Upper lobe of right lung (tissue), 1 donor: ENCODE measurements around the gene ALK. TPM values are rescaled to one million over a fixed set of nuclear protein-coding genes. Genes with fewer than 3 reads are reported as not detected.
"Not testable (repeated sequence)": the region's sequence is repeated elsewhere in the genome, so short reads cannot be mapped to it uniquely, and the experiment has no call there.

Experiments used
- ATAC-seq: fragments of 200-7000 bp; cut with Tn5 transposase; one replicate; pipeline ENCODE4 v1.9.1; 2020; ENCODE audit warnings: mild to moderate bottlenecking, moderate library complexity
- DNase-seq: peaks from one replicate; pipeline ENCODE4 v3.0.0-alpha.2; 2020
- H3K27ac ChIP-seq: fragments of 200-600 bp; one replicate; pipeline ENCODE4 v1.8.0; 2022
- H3K27me3 ChIP-seq: fragments of 200-600 bp; one replicate; pipeline ENCODE4 v1.8.0; 2022; ENCODE audit warnings: mild to moderate bottlenecking
- H3K36me3 ChIP-seq: fragments of 200-600 bp; one replicate; pipeline ENCODE4 v1.8.0; 2022
- H3K4me1 ChIP-seq: fragments of 200-600 bp; one replicate; pipeline ENCODE4 v1.8.0; 2022
- H3K4me3 ChIP-seq: fragments of 200-600 bp; one replicate; pipeline ENCODE4 v1.8.0; 2022; ENCODE audit warnings: mild to moderate bottlenecking
- H3K9me3 ChIP-seq: fragments of 200-600 bp; one replicate; pipeline ENCODE4 v1.8.0; 2022
- intact Hi-C: fragments of 100-400 bp; cut with DNase I; formaldehyde crosslinking; loops from one replicate; pipeline ENCODE4 v1.11.0; 2022
- total RNA-seq: library from RNA; stranded (reverse); fragmentation: NEBNext Ultra II Directional; extraction: Animal tissue kit (Norgen Biotek cat#: 25700); gene quantifications from one replicate; pipeline ENCODE4 v1.2.1, GENCODE V29; 2021
- TF ChIP-seq, protein P1 (sequence below): fragments of 200-600 bp; IDR thresholded peaks from one replicate; pipeline ENCODE4 v1.8.0; 2022; ENCODE audit warnings: antibody characterized with exemption
- donor health status: DM: no; HTN: yes; CAD: no; lungs with severe emphysema.

The ALK gene
- total RNA-seq, 1 donor from 2014 or later: not detected

DNA sequence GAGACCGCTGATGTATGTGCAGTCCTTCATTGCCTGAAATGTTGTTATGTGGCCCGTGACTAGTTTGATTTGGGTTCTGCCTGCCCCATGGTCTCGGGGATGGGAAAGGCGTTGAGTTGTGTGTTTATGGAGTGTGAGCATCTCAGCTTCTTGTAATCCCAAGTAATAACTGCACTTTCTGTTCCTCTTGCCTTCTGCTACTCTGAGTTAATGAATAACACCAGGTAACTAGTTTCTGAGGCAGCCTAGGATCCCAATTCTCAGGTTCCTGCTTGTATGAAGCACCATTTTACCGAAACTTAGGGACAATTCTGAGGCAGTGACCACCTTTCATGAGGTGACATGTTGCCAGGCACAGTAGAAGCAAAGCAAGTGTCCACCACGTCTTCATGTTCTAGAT, 170.0 kb downstream of the ALK start:
- no peaks in the 10 kb centered on the region for H3K36me3 ChIP-seq
- ATAC-seq (no peak), DNase-seq (no peak)
- H3K27ac ChIP-seq: no peak overlapping the region
- no peaks in the 10 kb centered on the region for H3K4me1 ChIP-seq
- no peaks in the 10 kb centered on the region for H3K27me3 ChIP-seq
- no peak overlapping the region for H3K4me3 ChIP-seq
- intact Hi-C loops: no loop called here
- H3K9me3 ChIP-seq: no peaks in the 10 kb centered on the region
- TF ChIP-seq, protein P1, sequence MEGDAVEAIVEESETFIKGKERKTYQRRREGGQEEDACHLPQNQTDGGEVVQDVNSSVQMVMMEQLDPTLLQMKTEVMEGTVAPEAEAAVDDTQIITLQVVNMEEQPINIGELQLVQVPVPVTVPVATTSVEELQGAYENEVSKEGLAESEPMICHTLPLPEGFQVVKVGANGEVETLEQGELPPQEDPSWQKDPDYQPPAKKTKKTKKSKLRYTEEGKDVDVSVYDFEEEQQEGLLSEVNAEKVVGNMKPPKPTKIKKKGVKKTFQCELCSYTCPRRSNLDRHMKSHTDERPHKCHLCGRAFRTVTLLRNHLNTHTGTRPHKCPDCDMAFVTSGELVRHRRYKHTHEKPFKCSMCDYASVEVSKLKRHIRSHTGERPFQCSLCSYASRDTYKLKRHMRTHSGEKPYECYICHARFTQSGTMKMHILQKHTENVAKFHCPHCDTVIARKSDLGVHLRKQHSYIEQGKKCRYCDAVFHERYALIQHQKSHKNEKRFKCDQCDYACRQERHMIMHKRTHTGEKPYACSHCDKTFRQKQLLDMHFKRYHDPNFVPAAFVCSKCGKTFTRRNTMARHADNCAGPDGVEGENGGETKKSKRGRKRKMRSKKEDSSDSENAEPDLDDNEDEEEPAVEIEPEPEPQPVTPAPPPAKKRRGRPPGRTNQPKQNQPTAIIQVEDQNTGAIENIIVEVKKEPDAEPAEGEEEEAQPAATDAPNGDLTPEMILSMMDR: no peak

DNA sequence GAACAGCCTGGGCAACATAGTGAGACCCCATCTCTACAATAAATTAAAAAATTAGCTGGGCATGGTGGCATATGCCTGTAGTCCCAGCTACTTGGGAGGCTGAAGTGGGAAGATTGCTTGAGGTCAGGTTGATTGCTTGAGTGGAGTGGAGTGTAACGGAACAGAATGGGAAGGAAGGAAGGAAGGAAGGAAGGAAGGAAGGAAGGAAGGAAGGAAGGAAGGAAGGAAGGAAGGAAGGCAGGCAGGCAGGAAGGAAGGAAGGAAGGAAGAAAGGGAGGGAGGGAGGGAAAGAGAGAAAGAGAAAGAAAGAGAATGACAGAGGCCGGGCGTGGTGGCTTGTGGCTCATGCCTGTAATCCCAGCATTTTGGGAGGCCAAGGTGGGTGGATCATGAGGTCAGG, 170.9 kb downstream of the ALK start:
- ATAC-seq, DNase-seq, H3K4me3 ChIP-seq, H3K4me1 ChIP-seq, H3K36me3 ChIP-seq, H3K27me3 ChIP-seq, H3K9me3 ChIP-seq, intact Hi-C loops, H3K27ac ChIP-seq: not testable (repeated sequence)

DNA sequence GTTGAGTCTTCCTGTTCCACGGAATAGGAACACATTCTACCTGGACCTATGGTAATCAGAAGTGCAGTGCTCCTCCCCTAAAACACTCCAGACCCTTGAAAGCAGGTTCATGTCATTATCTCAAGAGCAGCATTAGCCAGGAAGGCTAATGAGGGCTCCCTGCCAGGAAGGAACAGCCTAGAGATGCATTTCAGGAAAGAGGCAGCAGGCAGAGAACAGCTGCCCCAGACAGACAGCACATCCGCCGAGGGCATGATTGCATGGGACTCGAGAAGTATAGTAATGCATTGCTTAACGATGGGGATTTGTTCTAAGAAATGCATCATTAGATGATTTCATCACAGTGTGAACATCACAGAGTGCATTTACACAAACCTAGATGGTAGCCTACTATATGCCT, 171.5 kb downstream of the ALK start:
- TF ChIP-seq, protein P1: no peak
- no peaks in the 10 kb centered on the region for H3K4me1 ChIP-seq
- DNase-seq (no peak), ATAC-seq (peak; percentile 39)
- no peaks in the 10 kb centered on the region for H3K9me3 ChIP-seq
- no peak overlapping the region for H3K27ac ChIP-seq
- intact Hi-C loops: no loop called here
- no peaks in the 10 kb centered on the region for H3K27me3 ChIP-seq
- no peak overlapping the region for H3K4me3 ChIP-seq
- H3K36me3 ChIP-seq: no peaks in the 10 kb centered on the region

DNA sequence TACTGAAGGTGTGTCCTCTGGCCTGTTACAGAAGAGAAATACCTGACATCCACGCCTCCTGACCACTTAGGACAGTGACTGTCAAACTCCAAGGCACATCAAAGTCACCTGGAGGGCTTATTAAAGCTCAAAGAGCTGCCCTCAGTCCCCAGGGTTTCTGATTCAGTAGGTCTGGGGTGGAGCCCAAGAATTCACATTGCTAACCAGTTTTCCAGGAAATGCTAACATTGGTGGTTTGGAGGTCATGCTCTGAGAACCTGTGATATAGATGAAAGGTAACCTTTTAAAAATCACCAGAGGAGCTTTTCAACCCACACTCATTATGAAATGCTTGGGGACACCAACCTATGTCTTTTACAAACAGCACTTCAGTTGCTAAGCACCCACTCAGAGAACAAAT, 172.3 kb downstream of the ALK start:
- H3K9me3 ChIP-seq: no peaks in the 10 kb centered on the region
- no peak for DNase-seq

DNA sequence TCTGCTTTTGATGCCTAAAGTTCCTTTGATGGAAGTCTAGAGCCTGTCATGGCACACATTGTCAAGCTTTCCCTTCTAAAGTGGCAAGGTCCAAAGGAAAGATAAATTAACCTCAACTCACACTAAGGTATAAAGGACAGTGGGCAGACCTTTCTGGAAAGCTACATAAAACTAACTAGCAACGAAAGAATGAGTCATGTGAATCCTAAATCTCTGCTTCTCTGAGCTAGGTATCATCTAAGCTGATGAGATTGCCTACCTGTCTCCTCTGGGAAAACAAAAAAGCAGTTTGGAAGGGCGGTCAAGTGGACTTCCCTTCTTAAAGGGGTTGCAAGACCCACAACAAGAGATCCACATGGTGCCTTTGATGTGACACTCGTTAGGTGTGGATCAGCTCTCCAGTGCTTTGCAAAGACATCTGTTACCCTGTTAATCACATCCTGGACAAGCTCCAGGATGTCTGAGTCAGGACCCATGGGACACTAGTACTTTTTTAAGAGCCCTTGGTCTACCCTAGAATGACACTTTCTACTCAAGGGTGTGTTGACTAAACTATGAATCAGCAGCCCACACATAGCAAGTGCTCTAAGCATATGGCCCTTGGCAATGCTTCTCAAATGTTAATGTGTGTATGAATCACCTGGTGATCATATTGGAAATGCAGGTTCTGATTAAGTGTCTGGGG, 173.5 kb downstream of the ALK start:
- Histone ChIP-seq H3K27ac (no peak overlapping the region), H3K36me3 (no peaks in the 10 kb centered on the region), H3K9me3 (no peaks in the 10 kb centered on the region), H3K27me3 (no peaks in the 10 kb centered on the region), H3K4me3 (no peak overlapping the region), H3K4me1 (no peaks in the 10 kb centered on the region)
- intact Hi-C loops: no loop called here
- peak; percentile 81 for ATAC-seq
- no peak for DNase-seq
- TF ChIP-seq, protein P1: no peak

More for the DNA sequence above, 172.3 kb downstream of the ALK start:
- TF ChIP-seq, protein P1: no peak
- no peaks in the 10 kb centered on the region for H3K27me3 ChIP-seq
- ATAC-seq: no peak
- H3K4me3 ChIP-seq: no peak overlapping the region
- intact Hi-C loops: no loop called here
- H3K27ac ChIP-seq: no peak overlapping the region
- H3K4me1 ChIP-seq: no peaks in the 10 kb centered on the region
- H3K36me3 ChIP-seq: no peaks in the 10 kb centered on the region

DNA sequence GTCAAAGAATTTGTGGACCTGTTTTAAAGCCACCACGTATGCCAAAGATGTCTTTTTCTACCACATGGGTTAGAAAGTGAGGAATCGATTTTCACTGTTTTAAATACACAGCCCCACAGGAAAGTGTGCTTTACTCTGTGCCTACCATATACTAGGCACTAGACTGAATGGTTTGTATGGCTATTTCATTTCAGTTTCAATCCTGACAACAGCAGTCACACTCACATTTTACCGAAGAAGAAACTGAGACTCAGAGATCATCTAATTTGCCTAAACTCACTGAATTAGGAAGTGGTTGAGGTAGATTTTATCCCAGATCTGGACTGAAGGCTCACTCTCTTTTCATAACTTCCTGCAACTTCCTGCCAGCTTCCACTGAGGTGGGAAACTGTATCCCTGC, 176.4 kb downstream of the ALK start:
- no peaks in the 10 kb centered on the region for H3K4me1 ChIP-seq
- H3K9me3 ChIP-seq: no peaks in the 10 kb centered on the region
- no peak for ATAC-seq
- H3K27me3 ChIP-seq: no peaks in the 10 kb centered on the region
- intact Hi-C loops: no loop called here
- DNase-seq: no peak
- H3K27ac ChIP-seq: no peak overlapping the region
- H3K36me3 ChIP-seq: no peaks in the 10 kb centered on the region
- TF ChIP-seq, protein P1: no peak
- H3K4me3 ChIP-seq: no peak overlapping the region
